HG03439 (cell line): Measurements from ENCODE around the gene JKAMP.

Experiments used
- ATAC-seq: cut with Tn5 transposase; IDR thresholded peaks from one replicate; pipeline ENCODE4 v1.9.1; 2021; ENCODE audit warnings: mild to moderate bottlenecking, moderate library complexity; ENCODE audit not compliant: unreplicated experiment

The JKAMP gene

GRCh38 chr14:59537476-59537875 is 53.2 kb downstream of the JKAMP start:
- ATAC-seq: no peak

- no peak for ATAC-seq
Measured at GRCh38 chr14:59538936-59539335, 54.6 kb downstream of the JKAMP start.

DNA sequence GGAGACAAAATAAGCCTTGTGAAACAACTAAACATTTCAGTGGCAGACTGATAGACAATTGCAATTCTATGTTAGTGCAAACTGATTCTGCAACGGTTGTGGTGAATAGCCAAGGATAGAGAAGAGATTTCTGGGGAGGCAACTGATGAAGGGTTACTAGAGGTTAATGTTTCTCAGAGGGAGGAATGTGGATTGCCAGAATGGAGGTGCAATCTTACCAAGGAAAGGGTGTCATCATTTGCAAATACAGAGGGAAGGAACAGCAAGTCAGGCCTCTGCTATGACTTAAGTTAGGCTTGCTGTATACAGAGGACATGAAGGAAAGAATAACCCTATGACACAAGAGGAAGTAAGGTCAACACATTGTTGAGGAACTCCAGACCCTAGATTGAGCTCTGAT is 56.5 kb downstream of the JKAMP start:
- no peak for ATAC-seq

DNA sequence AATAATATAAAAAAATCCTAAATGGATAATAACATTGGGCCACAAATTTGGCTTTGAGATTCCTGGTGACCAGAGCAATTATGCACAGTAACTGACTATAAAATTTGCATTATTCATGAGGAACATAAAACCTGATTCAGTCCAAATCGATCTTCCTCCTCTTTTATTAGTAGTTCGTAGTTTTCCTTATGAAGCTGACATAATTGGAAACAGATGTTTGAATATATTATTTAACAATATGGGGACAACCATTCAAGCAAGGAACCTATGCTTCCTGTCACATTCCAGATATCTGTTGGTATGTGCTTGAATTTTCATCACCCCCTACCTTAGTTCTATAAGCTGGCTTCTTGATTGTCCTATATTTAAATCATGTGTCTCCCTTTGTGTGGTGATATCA is 57.4 kb downstream of the JKAMP start:
- ATAC-seq: no peak

DNA sequence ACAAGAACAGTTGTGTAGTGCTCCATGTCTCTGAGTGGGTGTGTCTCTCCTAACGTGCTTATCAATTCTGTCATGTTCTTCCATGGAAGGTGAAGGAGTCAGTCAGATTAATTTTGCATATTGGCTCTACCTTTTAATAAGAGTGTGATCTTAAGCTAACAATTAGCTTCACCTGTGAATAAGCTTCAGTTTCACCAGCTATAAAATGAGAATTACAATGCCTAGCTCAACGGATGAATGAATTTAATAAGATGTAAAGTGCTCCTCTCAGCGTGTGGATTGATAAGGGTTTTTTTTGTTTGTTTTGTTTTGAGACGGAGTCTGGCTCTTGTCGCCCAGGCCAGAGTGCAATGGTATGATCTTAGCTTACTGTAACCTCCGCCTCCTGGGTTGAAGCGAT is 59.6 kb downstream of the JKAMP start:
- ATAC-seq: no peak

DNA sequence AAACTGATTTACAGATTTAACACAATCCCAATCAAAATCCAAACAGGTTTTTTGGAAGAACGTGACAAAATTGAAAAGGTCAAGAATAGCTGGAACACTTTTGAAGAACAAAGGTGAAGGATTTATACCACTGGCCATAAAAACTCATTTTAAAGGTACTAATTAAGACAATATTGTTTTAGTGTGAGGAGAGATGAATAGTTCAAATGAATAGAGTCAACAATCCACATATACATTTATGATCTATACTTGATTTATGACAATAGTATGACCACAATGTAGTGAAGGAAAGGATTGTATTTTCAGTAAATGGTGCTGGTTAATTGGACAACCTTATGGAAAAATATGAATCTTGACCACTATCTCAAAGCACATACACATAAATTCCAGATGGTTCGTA is 63.0 kb downstream of the JKAMP start:
- ATAC-seq: no peak
